B cell (primary cell): ENCODE data around the gene RANBP3. TPM values are rescaled to one million over a fixed set of nuclear protein-coding genes. Genes with fewer than 3 reads are reported as not detected.

ENCODE experiments used
- ATAC-seq: fragments of 200-7000 bp; cut with Tn5 transposase; one replicate; pipeline ENCODE4 v1.10.0; 2021; ENCODE audit warnings: low read depth, mild to moderate bottlenecking, moderate number of reproducible peaks, moderate library complexity
- CTCF ChIA-PET: fragments of 350-600 bp; sonication (Branson Sonifier 250); formaldehyde crosslinking; loops from one replicate; lab custom pipeline; 2021; ENCODE audit warnings: antibody characterized with exemption, inconsistent platforms; lab: Charles Lee
- POLR2A ChIA-PET: fragments of 350-600 bp; sonication (Branson Sonifier 250); formaldehyde crosslinking; loops from one replicate; lab custom pipeline; 2021; ENCODE audit warnings: antibody characterized with exemption; lab: Charles Lee
- DNase-seq: peaks from one replicate; pipeline ENCODE4 v3.0.0; 2013
- H2AFZ ChIP-seq: 2 replicates; pipeline ENCODE4 v1.6.1; 2012; ENCODE audit warnings: mild to moderate bottlenecking, low read depth, low read length; ENCODE audit not compliant: insufficient read depth, poor library complexity, severe bottlenecking
- H3K27ac ChIP-seq, 2 donors: 1 replicate in 1 of 2; 2 replicates in 1 of 2; pipeline ENCODE4 v1.5.1; 2012 to 2013; ENCODE audit warnings: low read length in 2 of 2, mild to moderate bottlenecking in 2 of 2, moderate library complexity in 1 of 2
- H3K27me3 ChIP-seq, 4 experiments: fragments of 200-600 bp in 1 of 4; sonication (generic) in 1 of 4; replicated peaks in 1 of 4; 1 replicate in 2 of 4; 2 replicates in 2 of 4; pipeline versions ENCODE4 v1.6.1 to v1.7.0; 2013 to 2016; ENCODE audit warnings: low read length in 3 of 4, mild to moderate bottlenecking in 2 of 4, mixed read lengths in 1 of 4, moderate library complexity in 1 of 4; ENCODE audit not compliant: insufficient read depth in 4 of 4, control insufficient read depth in 3 of 4; ENCODE audit errors: control extremely low read depth in 1 of 4
- H3K36me3 ChIP-seq, 2 experiments: replicated peaks in 1 of 2; 1 replicate in 1 of 2; 2 replicates in 1 of 2; pipeline versions ENCODE4 v1.6.1 to v1.7.1; 2013; ENCODE audit warnings: low read length in 1 of 2; ENCODE audit not compliant: insufficient read depth in 2 of 2, control insufficient read depth in 1 of 2; ENCODE audit errors: control extremely low read depth in 1 of 2, extremely low read depth in 1 of 2
- H3K4me1 ChIP-seq, 2 donors: fragments of 200-600 bp in 1 of 2; sonication (generic) in 1 of 2; 1 replicate in 1 of 2; 2 replicates in 1 of 2; pipeline versions ENCODE4 v1.5.1 to v1.6.1; 2013 to 2017; ENCODE audit warnings: low read length in 2 of 2; ENCODE audit not compliant: control insufficient read depth in 2 of 2, insufficient read depth in 2 of 2
- H3K4me2 ChIP-seq: replicated peaks from 2 replicates; pipeline ENCODE3; 2012; ENCODE audit warnings: mild to moderate bottlenecking, low read depth, low read length; ENCODE audit not compliant: poor library complexity, severe bottlenecking
- H3K4me3 ChIP-seq, 5 experiments: fragments of 200-600 bp in 1 of 5; sonication (generic) in 1 of 5; 1 replicate in 3 of 5; 2 replicates in 2 of 5; pipeline versions ENCODE4 v1.5.1 to v1.7.0; 2011 to 2016; ENCODE audit warnings: low read length in 4 of 5, mild to moderate bottlenecking in 4 of 5, low read depth in 2 of 5, control low read depth in 1 of 5, moderate library complexity in 1 of 5; ENCODE audit not compliant: insufficient read depth in 1 of 5; ENCODE audit errors: control extremely low read depth in 1 of 5, extremely low read depth in 1 of 5
- H3K79me2 ChIP-seq: fragments of 200-600 bp; sonication (generic); one replicate; pipeline ENCODE4 v1.6.0; 2016; ENCODE audit warnings: low read length; ENCODE audit not compliant: control insufficient read depth, insufficient read depth
- H3K9ac ChIP-seq: fragments of 200-600 bp; sonication (generic); 2 replicates; pipeline ENCODE4 v1.6.1; 2017; ENCODE audit warnings: mild to moderate bottlenecking, low read length, moderate library complexity
- H3K9me3 ChIP-seq, 3 donors: one replicate each; pipeline versions ENCODE4 v1.6.1 to v1.7.1; 2013; ENCODE audit warnings: low read length in 2 of 3; ENCODE audit not compliant: control insufficient read depth in 2 of 3, insufficient read depth in 1 of 3; ENCODE audit errors: control extremely low read depth in 1 of 3
- H4K20me1 ChIP-seq: 2 replicates; pipeline ENCODE4 v1.6.0; 2012; ENCODE audit warnings: mild to moderate bottlenecking, low read length; ENCODE audit not compliant: insufficient read depth, control insufficient read depth, poor library complexity, severe bottlenecking
- H3K27ac Mint-ChIP-seq: one replicate; pipeline ENCODE4 v1.8.0; 2021; ENCODE audit warnings: mixed read lengths
- H3K27me3 Mint-ChIP-seq: one replicate; pipeline ENCODE4 v1.8.0; 2021; ENCODE audit warnings: mixed read lengths
- H3K4me1 Mint-ChIP-seq: one replicate; pipeline ENCODE4 v1.8.0; 2021; ENCODE audit warnings: mixed read lengths
- H3K4me3 Mint-ChIP-seq: one replicate; pipeline ENCODE4 v1.8.0; 2021; ENCODE audit warnings: mixed read lengths
- H3K9me3 Mint-ChIP-seq: one replicate; pipeline ENCODE4 v1.8.0; 2022; ENCODE audit warnings: mixed read lengths; ENCODE audit not compliant: insufficient read depth
- EZH2 ChIP-seq: IDR thresholded peaks from 2 replicates; pipeline ENCODE4 v1.6.1; 2012; ENCODE audit warnings: borderline replicate concordance, low read depth, mild to moderate bottlenecking, moderate library complexity, low read length; ENCODE audit not compliant: insufficient read depth, poor library complexity, severe bottlenecking
- WGBS: methylation state at CpG from one replicate; pipeline ENCODE4 v1.1.5; 2013; ENCODE audit warnings: missing lambda C conversion rate; ENCODE audit not compliant: insufficient coverage; 5-methylcytosine and 5-hydroxymethylcytosine counted together
- intact Hi-C: fragments of 100-400 bp; cut with micrococcal nuclease; formaldehyde crosslinking; loops from one replicate; pipeline ENCODE4 v1.10.0; 2022
- polyA plus RNA-seq: library from polyadenylated mRNA; depleted of rRNA; stranded (reverse); fragments of >200 nt; gene quantifications from 2 replicates; pipeline ENCODE4 v1.2.3, GENCODE V29; 2012
- total RNA-seq, 2 donors: library from RNA; stranded (reverse); fragments of 120-200 nt in 1 of 2; gene quantifications; 1 replicate in 1 of 2; 2 replicates in 1 of 2; pipeline versions ENCODE4 v1.2.3 to v1.2.4, GENCODE V29; 2013 to 2022
- TF ChIP-seq, protein P1 (sequence below): fragments of 200-600 bp; IDR thresholded peaks from one replicate; pipeline ENCODE4 v1.8.0; 2022; ENCODE audit warnings: antibody characterized with exemption, mild to moderate bottlenecking

Gene RANBP3
- total and polyA plus RNA-seq, 2 donors (not counting 1 experiment from before 2014, with no cell fraction given), result 86.7 to 91.7 TPM

DNA sequence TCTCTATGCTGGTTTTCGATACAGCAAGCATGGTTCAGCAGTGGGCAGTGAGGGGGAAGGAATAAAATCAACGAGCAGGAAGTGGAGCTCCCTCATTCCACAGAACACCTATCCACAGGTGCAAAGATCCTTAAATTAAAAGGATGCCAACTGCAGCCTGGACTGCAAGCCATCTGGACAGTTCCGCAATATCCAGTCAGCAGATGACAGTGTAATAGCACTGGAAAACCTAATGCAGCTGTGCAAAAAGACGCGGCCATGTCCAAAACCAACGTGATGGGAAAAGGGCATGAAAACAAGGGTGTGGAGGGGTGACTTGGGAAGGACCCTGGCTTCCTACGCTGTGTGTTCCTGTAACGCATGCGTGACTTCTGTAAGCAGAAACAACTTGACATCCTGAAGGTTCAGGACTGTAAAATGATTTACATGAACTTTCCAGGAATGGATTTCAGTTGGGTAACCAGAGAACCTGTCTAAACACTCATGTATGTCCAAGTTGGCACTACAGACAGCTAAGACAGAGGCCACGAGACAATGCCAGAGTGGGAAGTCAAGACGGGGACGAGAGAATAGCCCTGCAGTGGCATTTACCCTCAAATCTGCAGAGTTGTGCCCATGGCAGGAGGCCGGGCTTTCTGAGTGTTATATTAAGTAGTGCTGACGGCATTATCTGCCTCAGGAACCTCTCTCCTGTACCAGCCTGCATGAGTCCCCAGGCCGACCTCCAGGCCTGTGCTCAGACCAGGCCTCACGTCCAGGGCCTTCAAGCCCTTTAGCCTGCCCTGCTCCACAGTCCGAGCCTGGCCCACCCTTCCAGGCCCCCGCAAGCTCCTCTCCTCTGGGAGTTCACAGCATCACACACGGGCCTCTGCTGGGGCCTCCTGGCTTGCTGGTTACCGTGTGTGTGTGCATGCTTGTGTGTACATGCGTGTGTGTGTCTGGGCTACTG, 37.4 kb downstream of the RANBP3 start:
- Histone ChIP-seq H3K4me2 (no peak overlapping the region), H3K4me3 (no peak overlapping the region), H3K9me3 (no peaks in the 10 kb centered on the region), H3K27me3 (no peaks in the 10 kb centered on the region), H3K27ac (no peak overlapping the region), H2AFZ (no peak overlapping the region), H3K36me3 (peaks cover 2 to 56% of the 10 kb centered on the region in 2 experiments), H3K79me2 (peaks cover 75% of the 10 kb centered on the region), H3K4me1 (no peaks in the 10 kb centered on the region), H3K9ac (no peak overlapping the region), H4K20me1 (peaks cover 92% of the 10 kb centered on the region)
- ChIA-PET POLR2A (no interaction called here), CTCF (no interaction called here)
- Mint-ChIP-seq H3K27ac (no peak overlapping the region), H3K4me1 (no peaks in the 10 kb centered on the region), H3K9me3 (no peaks in the 10 kb centered on the region), H3K4me3 (no peak overlapping the region), H3K27me3 (no peaks in the 10 kb centered on the region)
- no peak for DNase-seq
- TF ChIP-seq, protein P1, sequence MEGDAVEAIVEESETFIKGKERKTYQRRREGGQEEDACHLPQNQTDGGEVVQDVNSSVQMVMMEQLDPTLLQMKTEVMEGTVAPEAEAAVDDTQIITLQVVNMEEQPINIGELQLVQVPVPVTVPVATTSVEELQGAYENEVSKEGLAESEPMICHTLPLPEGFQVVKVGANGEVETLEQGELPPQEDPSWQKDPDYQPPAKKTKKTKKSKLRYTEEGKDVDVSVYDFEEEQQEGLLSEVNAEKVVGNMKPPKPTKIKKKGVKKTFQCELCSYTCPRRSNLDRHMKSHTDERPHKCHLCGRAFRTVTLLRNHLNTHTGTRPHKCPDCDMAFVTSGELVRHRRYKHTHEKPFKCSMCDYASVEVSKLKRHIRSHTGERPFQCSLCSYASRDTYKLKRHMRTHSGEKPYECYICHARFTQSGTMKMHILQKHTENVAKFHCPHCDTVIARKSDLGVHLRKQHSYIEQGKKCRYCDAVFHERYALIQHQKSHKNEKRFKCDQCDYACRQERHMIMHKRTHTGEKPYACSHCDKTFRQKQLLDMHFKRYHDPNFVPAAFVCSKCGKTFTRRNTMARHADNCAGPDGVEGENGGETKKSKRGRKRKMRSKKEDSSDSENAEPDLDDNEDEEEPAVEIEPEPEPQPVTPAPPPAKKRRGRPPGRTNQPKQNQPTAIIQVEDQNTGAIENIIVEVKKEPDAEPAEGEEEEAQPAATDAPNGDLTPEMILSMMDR, result no peak
- no peak for TF ChIP-seq EZH2
- WGBS, result 100% methylated on average over 12 of the region's 21 CpGs
- ATAC-seq, result no peak
- intact Hi-C loops, result no loop called here

DNA sequence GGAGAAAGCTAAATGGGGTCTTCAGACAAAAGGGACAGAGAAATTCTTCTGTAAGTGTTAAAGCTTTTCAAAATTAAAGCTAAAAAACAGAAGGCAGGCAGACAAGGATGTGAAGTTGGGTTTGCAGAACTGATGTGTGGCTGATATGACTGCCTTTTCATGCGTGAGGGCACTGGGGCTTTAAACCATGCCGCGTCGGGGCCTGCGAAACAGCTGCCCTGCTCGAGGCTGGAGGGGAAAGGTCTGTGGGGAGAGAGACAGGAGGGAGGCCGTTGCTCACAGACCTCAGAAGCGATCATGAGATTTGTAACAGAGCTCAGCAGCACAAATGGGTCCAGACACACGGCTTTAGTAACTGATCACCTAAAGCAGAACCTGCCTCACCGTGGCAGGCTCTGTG, 40.4 kb downstream of the RANBP3 start:
- intact Hi-C loops, result no loop called here
- H3K4me1 ChIP-seq, result no peaks in the 10 kb centered on the region
- H3K36me3 ChIP-seq, result peaks cover 2 to 66% of the 10 kb centered on the region in 2 experiments
- Mint-ChIP-seq H3K4me1 (no peaks in the 10 kb centered on the region), H3K4me3 (no peak overlapping the region), H3K9me3 (no peaks in the 10 kb centered on the region), H3K27ac (no peak overlapping the region), H3K27me3 (no peaks in the 10 kb centered on the region)
- no peak overlapping the region for H3K4me3 ChIP-seq
- no peak overlapping the region for H2AFZ ChIP-seq
- no peaks in the 10 kb centered on the region for H3K27me3 ChIP-seq
- no peak overlapping the region for H3K4me2 ChIP-seq
- CTCF ChIA-PET, result no interaction called here
- no peak for TF ChIP-seq EZH2
- TF ChIP-seq, protein P1, result no peak
- 82% methylated on average over 9 of the region's 10 CpGs for WGBS
- peaks cover 92% of the 10 kb centered on the region for H4K20me1 ChIP-seq
- H3K27ac ChIP-seq, result no peak overlapping the region
- no peak for ATAC-seq
- H3K9me3 ChIP-seq, result no peaks in the 10 kb centered on the region
- no peak for DNase-seq
- POLR2A ChIA-PET, result no interaction called here
- no peak overlapping the region for H3K9ac ChIP-seq
- H3K79me2 ChIP-seq, result peaks cover 72% of the 10 kb centered on the region
